Mesothelial cell of epicardium (in vitro differentiated cells): Measurements from ENCODE around the gene HECW1. TPM values are rescaled to one million over a fixed set of nuclear protein-coding genes. Genes with fewer than 3 reads are reported as not detected.
"Not testable (repeated sequence)": the region's sequence is repeated elsewhere in the genome, so short reads cannot be mapped to it uniquely, and the experiment has no call there.

Experiments used
- DNase-seq, 2 experiments: peaks; one replicate each; pipeline ENCODE4 v3.0.0; 2021; ENCODE audit warnings: low spot score in 2 of 2; ENCODE audit not compliant: unreplicated experiment in 2 of 2
- H3K27ac Mint-ChIP-seq: 2 replicates; pipeline ENCODE4 v1.8.0; 2021; ENCODE audit warnings: mixed read lengths
- H3K27me3 Mint-ChIP-seq: 2 replicates; pipeline ENCODE4 v1.8.0; 2021; ENCODE audit warnings: low read depth, mixed read lengths
- H3K36me3 Mint-ChIP-seq: 2 replicates; pipeline ENCODE4 v1.8.0; 2021; ENCODE audit warnings: mixed read lengths
- H3K4me1 Mint-ChIP-seq: 2 replicates; pipeline ENCODE4 v1.8.0; 2021; ENCODE audit warnings: mixed read lengths
- H3K4me3 Mint-ChIP-seq: 2 replicates; pipeline ENCODE4 v1.8.0; 2021; ENCODE audit warnings: mild to moderate bottlenecking, moderate library complexity, mixed read lengths
- H3K9me3 Mint-ChIP-seq: 2 replicates; pipeline ENCODE4 v1.8.0; 2021; ENCODE audit warnings: mixed read lengths
- total RNA-seq: library from RNA; stranded (reverse); gene quantifications from 3 replicates; pipeline ENCODE4 v1.2.1, GENCODE V29; 2021
- TF ChIP-seq, protein P1 (sequence below): fragments of 200-600 bp; sonication (generic); IDR thresholded peaks from one replicate; pipeline ENCODE4 v1.5.0; 2021; ENCODE audit warnings: antibody characterized with exemption; ENCODE audit not compliant: unreplicated experiment

Gene HECW1
- total RNA-seq, 1 donor from 2014 or later: 1.4 TPM

DNA sequence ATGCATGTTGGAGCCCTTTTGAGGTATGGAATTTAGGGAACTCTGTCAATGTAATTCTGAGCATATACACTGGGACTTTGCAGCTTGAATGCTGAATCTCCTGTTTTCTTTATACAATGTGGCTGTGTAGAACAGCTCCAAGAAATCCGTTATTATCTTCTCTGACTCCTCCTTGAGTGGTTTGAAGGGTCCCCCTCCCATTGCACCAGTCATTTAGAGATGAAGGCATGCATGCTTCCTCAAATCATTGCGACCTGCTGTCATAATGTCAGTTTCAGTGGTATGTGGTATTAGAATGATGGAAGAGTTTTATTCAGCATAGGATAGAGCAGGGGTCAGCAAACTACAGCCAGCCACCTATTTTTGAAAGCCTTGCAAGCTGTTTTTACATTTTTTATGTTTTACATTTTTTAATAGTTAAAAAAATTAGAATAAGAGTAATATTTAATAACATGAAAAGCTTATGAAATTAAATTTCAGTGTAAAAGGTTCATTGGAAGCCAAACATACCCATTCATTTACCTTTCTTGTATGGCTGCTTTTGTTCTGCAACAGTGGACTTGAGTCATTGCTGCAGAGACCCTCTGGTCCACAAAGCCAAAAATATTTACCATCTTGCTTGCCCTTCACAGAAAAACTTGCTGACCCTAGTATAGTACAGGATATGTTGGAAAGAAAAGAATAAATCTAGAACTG is 478.6 kb downstream of the HECW1 start:
- DNase-seq: no peak
- Mint-ChIP-seq H3K27ac (no peak overlapping the region), H3K27me3 (no peaks in the 10 kb centered on the region), H3K4me1 (peaks cover 10% of the 10 kb centered on the region), H3K36me3 (no peaks in the 10 kb centered on the region), H3K9me3 (peaks cover 3% of the 10 kb centered on the region), H3K4me3 (no peak overlapping the region)
- TF ChIP-seq, protein P1, sequence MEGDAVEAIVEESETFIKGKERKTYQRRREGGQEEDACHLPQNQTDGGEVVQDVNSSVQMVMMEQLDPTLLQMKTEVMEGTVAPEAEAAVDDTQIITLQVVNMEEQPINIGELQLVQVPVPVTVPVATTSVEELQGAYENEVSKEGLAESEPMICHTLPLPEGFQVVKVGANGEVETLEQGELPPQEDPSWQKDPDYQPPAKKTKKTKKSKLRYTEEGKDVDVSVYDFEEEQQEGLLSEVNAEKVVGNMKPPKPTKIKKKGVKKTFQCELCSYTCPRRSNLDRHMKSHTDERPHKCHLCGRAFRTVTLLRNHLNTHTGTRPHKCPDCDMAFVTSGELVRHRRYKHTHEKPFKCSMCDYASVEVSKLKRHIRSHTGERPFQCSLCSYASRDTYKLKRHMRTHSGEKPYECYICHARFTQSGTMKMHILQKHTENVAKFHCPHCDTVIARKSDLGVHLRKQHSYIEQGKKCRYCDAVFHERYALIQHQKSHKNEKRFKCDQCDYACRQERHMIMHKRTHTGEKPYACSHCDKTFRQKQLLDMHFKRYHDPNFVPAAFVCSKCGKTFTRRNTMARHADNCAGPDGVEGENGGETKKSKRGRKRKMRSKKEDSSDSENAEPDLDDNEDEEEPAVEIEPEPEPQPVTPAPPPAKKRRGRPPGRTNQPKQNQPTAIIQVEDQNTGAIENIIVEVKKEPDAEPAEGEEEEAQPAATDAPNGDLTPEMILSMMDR: no peak

DNA sequence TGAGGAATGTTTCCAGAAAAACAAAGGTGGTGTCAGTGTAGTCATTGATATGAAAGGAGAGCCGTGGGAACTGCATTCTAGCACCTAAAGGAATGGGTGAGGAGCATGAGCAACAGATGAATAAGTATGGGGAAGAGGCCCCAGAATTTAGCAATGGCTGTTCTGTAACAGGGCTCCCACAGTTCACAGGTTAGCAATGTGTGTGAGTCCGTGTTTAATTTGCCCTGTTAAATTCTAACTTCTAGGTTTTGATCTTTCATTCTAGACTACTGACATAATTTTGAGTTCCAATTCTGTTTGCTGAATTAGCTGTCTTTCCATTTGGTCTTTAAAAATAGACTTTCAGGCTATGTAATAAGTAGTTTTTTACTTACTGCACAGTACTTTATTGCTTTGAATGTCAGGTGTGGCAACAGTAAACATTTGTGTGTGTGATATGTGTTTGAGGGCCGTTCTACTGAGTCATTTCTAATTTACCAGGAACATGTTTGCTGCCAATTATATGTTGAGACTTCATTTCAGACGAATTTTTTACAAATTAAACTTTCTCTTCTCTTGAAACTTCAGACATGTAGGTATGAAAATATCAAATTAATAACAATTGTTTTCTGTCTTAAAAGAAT is 479.2 kb downstream of the HECW1 start:
- Mint-ChIP-seq H3K9me3 (peaks cover 3% of the 10 kb centered on the region), H3K27ac (peak overlapping the region; percentile 41), H3K4me3 (no peak overlapping the region), H3K36me3 (no peaks in the 10 kb centered on the region), H3K27me3 (no peaks in the 10 kb centered on the region), H3K4me1 (peaks cover 6% of the 10 kb centered on the region)
- DNase-seq: no peak
- TF ChIP-seq, protein P1: no peak

GRCh38 chr7:43592326-43592725 is 479.9 kb downstream of the HECW1 start:
- Mint-ChIP-seq H3K27ac (no peak overlapping the region), H3K27me3 (no peaks in the 10 kb centered on the region), H3K36me3 (peaks cover 2% of the 10 kb centered on the region), H3K4me1 (peaks cover 6% of the 10 kb centered on the region), H3K9me3 (peaks cover 3% of the 10 kb centered on the region), H3K4me3 (no peak overlapping the region)
- no peak for DNase-seq
- TF ChIP-seq, protein P1: no peak

- TF ChIP-seq, protein P1: no peak
- Mint-ChIP-seq H3K9me3 (peaks cover 3% of the 10 kb centered on the region), H3K27ac (no peak overlapping the region), H3K36me3 (peaks cover 2% of the 10 kb centered on the region), H3K4me1 (peaks cover 6% of the 10 kb centered on the region), H3K27me3 (no peaks in the 10 kb centered on the region), H3K4me3 (no peak overlapping the region)
- DNase-seq: no peak
These were observed 480.6 kb downstream of the HECW1 start for GRCh38 chr7:43593010-43593409.

DNA sequence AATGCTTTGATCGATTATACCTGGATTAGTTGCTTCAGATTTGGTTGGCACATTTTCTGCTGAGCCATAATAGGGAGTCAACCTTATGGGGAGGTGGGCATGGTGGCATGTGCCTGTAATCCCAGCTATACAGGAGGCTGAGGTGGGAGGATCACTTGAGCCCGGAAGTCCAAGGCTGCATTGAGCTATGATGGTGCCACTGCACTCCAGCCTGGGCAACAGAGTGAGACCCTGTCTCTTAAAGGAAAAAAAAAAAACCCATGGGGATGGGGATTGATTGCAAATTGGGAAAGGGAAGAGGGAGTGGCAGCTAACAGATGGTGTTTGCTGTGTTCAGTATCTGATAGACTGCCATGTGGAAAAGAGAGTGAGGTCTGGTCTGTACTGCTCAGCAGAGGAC is 481.6 kb downstream of the HECW1 start:
- peaks cover 6% of the 10 kb centered on the region for H3K4me1 Mint-ChIP-seq
- TF ChIP-seq, protein P1: no peak
- DNase-seq: no peak
- H3K27ac Mint-ChIP-seq: no peak overlapping the region
- H3K4me3 Mint-ChIP-seq: no peak overlapping the region
- H3K36me3 Mint-ChIP-seq: peaks cover 5% of the 10 kb centered on the region
- H3K9me3 Mint-ChIP-seq: peaks cover 3% of the 10 kb centered on the region
- H3K27me3 Mint-ChIP-seq: no peaks in the 10 kb centered on the region

GRCh38 chr7:43596426-43596825 is 484.0 kb downstream of the HECW1 start:
- H3K4me3 Mint-ChIP-seq, H3K9me3 Mint-ChIP-seq, DNase-seq, H3K36me3 Mint-ChIP-seq, H3K27me3 Mint-ChIP-seq, H3K27ac Mint-ChIP-seq, H3K4me1 Mint-ChIP-seq: not testable (repeated sequence)
